ENCODE results near the gene KIF6.

DNA sequence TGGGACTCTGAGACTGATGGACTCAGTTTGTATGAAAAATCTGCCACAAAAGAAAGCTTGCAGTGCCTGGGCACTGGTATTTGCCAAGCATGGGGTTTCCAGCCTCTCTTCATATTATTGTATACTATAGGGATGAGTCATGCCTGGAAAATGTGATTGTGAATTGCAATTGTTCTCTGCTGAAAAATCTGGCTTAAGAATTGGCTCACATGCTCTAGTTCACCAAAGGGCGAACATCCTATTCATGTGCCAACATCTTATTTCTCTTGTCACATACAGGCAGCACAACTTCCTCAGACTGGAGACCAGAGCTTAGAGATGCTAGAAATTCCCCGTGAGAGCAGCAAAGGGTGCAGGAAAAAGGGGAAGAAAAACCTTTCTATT, 299.1 kb downstream of the KIF6 start:
- TF ChIP-seq, protein P1, sequence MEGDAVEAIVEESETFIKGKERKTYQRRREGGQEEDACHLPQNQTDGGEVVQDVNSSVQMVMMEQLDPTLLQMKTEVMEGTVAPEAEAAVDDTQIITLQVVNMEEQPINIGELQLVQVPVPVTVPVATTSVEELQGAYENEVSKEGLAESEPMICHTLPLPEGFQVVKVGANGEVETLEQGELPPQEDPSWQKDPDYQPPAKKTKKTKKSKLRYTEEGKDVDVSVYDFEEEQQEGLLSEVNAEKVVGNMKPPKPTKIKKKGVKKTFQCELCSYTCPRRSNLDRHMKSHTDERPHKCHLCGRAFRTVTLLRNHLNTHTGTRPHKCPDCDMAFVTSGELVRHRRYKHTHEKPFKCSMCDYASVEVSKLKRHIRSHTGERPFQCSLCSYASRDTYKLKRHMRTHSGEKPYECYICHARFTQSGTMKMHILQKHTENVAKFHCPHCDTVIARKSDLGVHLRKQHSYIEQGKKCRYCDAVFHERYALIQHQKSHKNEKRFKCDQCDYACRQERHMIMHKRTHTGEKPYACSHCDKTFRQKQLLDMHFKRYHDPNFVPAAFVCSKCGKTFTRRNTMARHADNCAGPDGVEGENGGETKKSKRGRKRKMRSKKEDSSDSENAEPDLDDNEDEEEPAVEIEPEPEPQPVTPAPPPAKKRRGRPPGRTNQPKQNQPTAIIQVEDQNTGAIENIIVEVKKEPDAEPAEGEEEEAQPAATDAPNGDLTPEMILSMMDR (IDR thresholded peaks at IDR 0.05; ENCODE audit: low read length), result no peak
- no peak for TF ChIP-seq EZH2 (optimal IDR thresholded peaks at IDR 0.05; ENCODE audit: low read depth, low read length)
